ENCODE data around the gene CLSTN1. TPM values are rescaled to one million over a fixed set of nuclear protein-coding genes. Genes with fewer than 3 reads are reported as not detected.

Gene CLSTN1
- total RNA-seq, 1 experiment from 2014 or later = 119 TPM

- peaks cover 46% of the 10 kb centered on the region for H3K36me3 Mint-ChIP-seq
- CTCF ChIA-PET = interaction anchor here (0.6 to 3.9 kb wide), 5 partner anchors 10 to 227 kb away, joined by 3 to 25 read pairs (median 4); no protein-coding TSS in a partner anchor
These were observed 97.4 kb downstream of the CLSTN1 start for GRCh38 chr1:9726406-9726805.

GRCh38 chr1:9724706-9725476 lies 98.9 kb downstream of the CLSTN1 start:
- Mint-ChIP-seq H3K27me3 (ENCODE audit: low read depth) (no peaks in the 10 kb centered on the region; the same call in 1 of the 2 replicates), H3K36me3 (peaks cover 36% of the 10 kb centered on the region), H3K4me1 (peaks cover 8% of the 10 kb centered on the region), H3K9me3 (peaks cover 5% of the 10 kb centered on the region), H3K27ac (peak overlapping the region; percentile 32; the same call in 1 of the 2 replicates), H3K4me3 (no peak overlapping the region)
- TF ChIP-seq CTCF (IDR thresholded peaks at IDR 0.05) (peak; percentile 92), ZNF423 (CRISPR knock-in tag; IDR thresholded peaks at IDR 0.05) (0 out of 2 replicates have a peak, but pooled peaks have one; percentile 9), RELA (CRISPR knock-in tag; IDR thresholded peaks at IDR 0.05; ENCODE audit: borderline replicate concordance) (no peak)
- CTCF ChIA-PET = interaction anchor here (0.6 to 3.9 kb wide), 13 partner anchors 9 to 142 kb away, joined by 3 to 25 read pairs (median 5); no protein-coding TSS in a partner anchor
- DNase-seq (ENCODE audit: low spot score) (peak; percentile 80), ATAC-seq (peak; percentile 78)
- POLR2A ChIA-PET = no interaction called here

More at GRCh38 chr1:9726406-9726805, 97.4 kb downstream of the CLSTN1 start:
- TF ChIP-seq ATF6 (CRISPR knock-in tag; IDR thresholded peaks at IDR 0.05) = no peak
- H3K27me3 Mint-ChIP-seq (ENCODE audit: low read depth) = no peaks in the 10 kb centered on the region; the same call in 1 of the 2 replicates
- POLR2A ChIA-PET = no interaction called here
- no peak overlapping the region for H3K4me3 Mint-ChIP-seq
- ATAC-seq (no peak), DNase-seq (ENCODE audit: low spot score) (no peak)
- H3K27ac Mint-ChIP-seq = peak overlapping the region; percentile 81; the same call in 1 of the 2 replicates
- peaks cover 5% of the 10 kb centered on the region for H3K9me3 Mint-ChIP-seq
- H3K4me1 Mint-ChIP-seq = peaks cover 4% of the 10 kb centered on the region

GRCh38 chr1:9723926-9724325 lies 99.8 kb downstream of the CLSTN1 start:
- peaks cover 8% of the 10 kb centered on the region for H3K4me1 Mint-ChIP-seq
- no peaks in the 10 kb centered on the region; the same call in 1 of the 2 replicates for H3K27me3 Mint-ChIP-seq (ENCODE audit: low read depth)
- CTCF ChIA-PET = interaction anchor here (0.9 to 1.8 kb wide), 5 partner anchors 9 to 108 kb away, joined by 3 to 15 read pairs (median 6); no protein-coding TSS in a partner anchor
- peaks cover 31% of the 10 kb centered on the region for H3K36me3 Mint-ChIP-seq
- ATAC-seq (no peak), DNase-seq (ENCODE audit: low spot score) (no peak)
- no peak overlapping the region for H3K4me3 Mint-ChIP-seq
- H3K9me3 Mint-ChIP-seq = peaks cover 5% of the 10 kb centered on the region
- POLR2A ChIA-PET = no interaction called here
- TF ChIP-seq ESRRA (CRISPR knock-in tag; IDR thresholded peaks at IDR 0.05; ENCODE audit: borderline replicate concordance) (no peak), IRF1 (CRISPR knock-in tag; IDR thresholded peaks at IDR 0.05) (no peak)
- no peak overlapping the region for H3K27ac Mint-ChIP-seq

GRCh38 chr1:9723068-9723805 lies 100.5 kb downstream of the CLSTN1 start:
- ChIA-PET CTCF (interaction anchor here (0.9 to 4.9 kb wide), 3 partner anchors 9 to 97 kb away, joined by 3 to 39 read pairs (median 5); no protein-coding TSS in a partner anchor), POLR2A (no interaction called here)
- H3K36me3 Mint-ChIP-seq = peaks cover 26% of the 10 kb centered on the region
- peaks cover 8% of the 10 kb centered on the region for H3K4me1 Mint-ChIP-seq
- H3K9me3 Mint-ChIP-seq = peaks cover 5% of the 10 kb centered on the region
- no peaks in the 10 kb centered on the region; the same call in 1 of the 2 replicates for H3K27me3 Mint-ChIP-seq (ENCODE audit: low read depth)
- no peak overlapping the region for H3K27ac Mint-ChIP-seq
- DNase-seq (ENCODE audit: low spot score) (no peak), ATAC-seq (no peak)
- no peak overlapping the region for H3K4me3 Mint-ChIP-seq
- TF ChIP-seq ATF3 (CRISPR knock-in tag; conservative IDR thresholded peaks at IDR 0.05) = no peak
- no peak for TF ChIP-seq TEAD4 (CRISPR knock-in tag; IDR thresholded peaks at IDR 0.05)
- TF ChIP-seq GABPB1 (CRISPR knock-in tag; IDR thresholded peaks at IDR 0.05) = no peak
- no peak for TF ChIP-seq STAT6 (CRISPR knock-in tag; conservative IDR thresholded peaks at IDR 0.05; ENCODE audit: low read depth)
- no peak for TF ChIP-seq MLX (CRISPR knock-in tag; IDR thresholded peaks at IDR 0.05)
- no peak for TF ChIP-seq TCF7 (CRISPR knock-in tag; IDR thresholded peaks at IDR 0.05; ENCODE audit: low read depth)
